HS-27A (cell line): Measurements from ENCODE around the gene MSANTD7.
"Not testable (repeated sequence)": the region's sequence is repeated elsewhere in the genome, so short reads cannot be mapped to it uniquely, and the experiment has no call there.

Experiments
- DNase-seq: peaks from one replicate; pipeline ENCODE4 v3.0.0-alpha.2; 2012; ENCODE audit warnings: low read depth, missing footprints

The MSANTD7 gene, protein sequence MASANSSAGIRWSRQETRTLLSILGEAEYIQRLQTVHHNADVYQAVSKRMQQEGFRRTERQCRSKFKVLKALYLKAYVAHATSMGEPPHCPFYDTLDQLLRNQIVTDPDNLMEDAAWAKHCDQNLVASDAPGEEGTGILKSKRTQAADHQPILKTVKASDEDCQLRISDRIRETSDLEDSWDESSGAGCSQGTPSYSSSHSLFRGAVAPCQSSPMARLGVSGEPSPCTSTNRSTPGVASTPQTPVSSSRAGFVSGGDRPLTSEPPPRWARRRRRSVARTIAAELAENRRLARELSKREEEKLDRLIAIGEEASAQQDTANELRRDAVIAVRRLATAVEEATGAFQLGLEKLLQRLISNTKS

DNA sequence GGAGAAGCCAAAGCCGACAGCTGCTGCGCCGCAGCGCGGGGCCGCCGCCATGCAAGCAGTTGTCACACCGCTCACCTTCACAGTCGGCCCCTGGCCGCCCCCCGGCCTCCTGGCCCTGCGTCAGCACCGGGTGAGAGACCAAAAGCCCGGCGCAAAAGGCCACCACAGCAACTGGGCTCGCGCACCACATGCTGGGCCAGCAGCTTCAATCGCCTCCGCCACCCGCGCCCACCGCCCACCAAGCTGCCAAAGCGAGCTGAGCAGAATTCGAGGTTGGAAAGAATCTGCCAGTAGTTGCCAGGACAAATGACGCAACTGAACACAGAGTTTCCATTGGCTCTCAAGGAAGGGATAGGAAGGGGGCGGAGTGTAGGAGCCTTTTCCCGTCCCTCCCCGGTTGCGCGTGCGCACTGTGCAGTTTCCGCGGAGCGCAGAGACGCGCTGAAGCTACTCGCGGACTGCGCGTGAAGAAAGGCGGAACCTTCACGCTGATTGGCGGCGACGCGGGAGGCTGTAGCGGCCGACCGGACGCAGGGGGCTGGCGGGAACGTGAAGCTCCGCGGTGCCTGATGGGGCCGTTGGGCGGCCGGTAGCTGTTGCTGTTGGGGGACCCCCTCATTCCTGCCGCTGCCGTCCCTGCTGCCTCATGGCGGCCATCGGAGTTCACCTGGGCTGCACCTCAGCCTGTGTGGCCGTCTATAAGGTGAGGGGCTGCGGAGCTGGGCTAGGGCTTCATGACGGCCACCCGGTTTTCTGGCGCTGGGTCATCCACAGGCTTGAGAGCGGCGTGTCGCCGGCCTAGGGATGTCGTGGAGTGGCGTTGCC is at the start of gene MSANTD7, which contains the start of the genes CDNF and HSPA14:
TSS of gene MSANTD7 (plus strand) at position 550 of the 825 bp plus-strand sequence. CDS start 3,979 bp downstream, outside the sequence.
TSS of gene CDNF (minus strand) at position 281 of the 825 bp plus-strand sequence. CDS start at position 190, 91 bp downstream.
TSS of gene HSPA14 (plus strand) at position 550 of the 825 bp plus-strand sequence. CDS start at position 647, 97 bp downstream.
- DNase-seq: peak; percentile 88

DNA sequence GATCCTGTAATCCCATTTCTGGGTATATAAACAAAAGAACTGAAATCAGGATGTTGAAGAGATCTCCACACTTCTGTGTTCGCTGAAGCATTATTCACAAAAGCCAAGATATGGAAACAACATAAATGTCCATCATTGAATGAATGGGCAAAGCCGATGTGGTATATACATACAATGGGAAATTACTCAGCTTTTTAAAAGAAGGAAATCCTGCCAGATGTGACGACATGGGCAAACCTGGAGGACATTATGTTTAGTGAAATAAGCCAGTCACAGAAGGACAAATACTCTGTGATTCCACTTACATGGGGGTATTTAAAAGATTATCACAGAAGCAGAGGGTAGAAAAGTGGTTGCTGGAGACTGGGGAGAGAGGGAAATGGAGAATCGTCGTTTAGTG is 39.5 kb upstream of the MSANTD7 start:
- no peak for DNase-seq

DNA sequence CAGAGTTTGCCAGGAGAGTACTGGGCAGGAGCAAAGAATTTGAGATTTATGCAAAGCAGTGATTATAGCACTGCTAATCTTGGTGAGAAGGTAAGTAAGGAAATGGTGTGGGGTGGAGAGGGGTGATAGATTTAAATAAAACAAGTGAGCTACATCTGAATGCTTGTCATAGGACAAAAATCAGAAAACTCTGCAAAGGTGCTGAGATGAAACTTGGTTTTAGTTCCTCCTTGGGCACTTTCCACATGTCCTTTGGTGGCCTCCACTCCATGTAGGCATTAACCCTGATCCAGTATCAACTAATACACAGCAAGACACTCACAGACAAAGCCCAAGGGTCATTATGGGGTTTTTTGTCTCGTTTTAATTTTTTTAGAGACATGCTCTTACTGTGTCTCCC is 37.7 kb upstream of the MSANTD7 start:
- DNase-seq: no peak

- no peak for DNase-seq
These were observed 36.4 kb upstream of the MSANTD7 start for GRCh38 chr10:14801723-14802122.

- no peak for DNase-seq
These were observed 34.3 kb upstream of the MSANTD7 start for GRCh38 chr10:14803827-14804226.

- DNase-seq: no peak
These were observed 31.8 kb upstream of the MSANTD7 start for GRCh38 chr10:14806318-14806717.

GRCh38 chr10:14810969-14811953 is 26.8 kb upstream of the MSANTD7 start:
- no peak for DNase-seq

- no peak for DNase-seq
These were observed 25.8 kb upstream of the MSANTD7 start for GRCh38 chr10:14812271-14812670.

- DNase-seq: no peak
These were observed 22.4 kb upstream of the MSANTD7 start for GRCh38 chr10:14815681-14816080.

DNA sequence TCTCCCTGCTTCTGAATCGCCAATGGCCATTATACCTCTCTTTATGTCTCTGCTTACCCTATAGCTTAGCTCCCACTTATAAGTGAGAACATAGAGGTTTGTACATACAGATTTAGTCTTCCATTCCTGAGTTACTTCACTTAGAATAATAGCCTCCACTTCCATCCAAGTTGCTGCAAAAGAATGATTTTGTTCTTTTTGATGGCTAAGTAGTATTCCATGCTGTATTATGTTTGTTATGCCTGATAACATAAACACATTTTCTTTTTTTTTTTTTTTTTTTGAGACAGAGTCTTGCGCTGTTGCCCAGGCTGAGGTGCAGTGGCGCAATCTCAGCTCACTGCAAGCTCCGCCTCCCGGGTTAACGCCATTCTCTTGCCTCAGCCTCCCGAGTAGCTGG is 21.4 kb upstream of the MSANTD7 start:
- DNase-seq: not testable (repeated sequence)

GRCh38 chr10:14820010-14820774 is 17.9 kb upstream of the MSANTD7 start:
- peak; percentile 79 for DNase-seq

GRCh38 chr10:14820775-14821154 is 17.3 kb upstream of the MSANTD7 start:
- DNase-seq: no peak

DNA sequence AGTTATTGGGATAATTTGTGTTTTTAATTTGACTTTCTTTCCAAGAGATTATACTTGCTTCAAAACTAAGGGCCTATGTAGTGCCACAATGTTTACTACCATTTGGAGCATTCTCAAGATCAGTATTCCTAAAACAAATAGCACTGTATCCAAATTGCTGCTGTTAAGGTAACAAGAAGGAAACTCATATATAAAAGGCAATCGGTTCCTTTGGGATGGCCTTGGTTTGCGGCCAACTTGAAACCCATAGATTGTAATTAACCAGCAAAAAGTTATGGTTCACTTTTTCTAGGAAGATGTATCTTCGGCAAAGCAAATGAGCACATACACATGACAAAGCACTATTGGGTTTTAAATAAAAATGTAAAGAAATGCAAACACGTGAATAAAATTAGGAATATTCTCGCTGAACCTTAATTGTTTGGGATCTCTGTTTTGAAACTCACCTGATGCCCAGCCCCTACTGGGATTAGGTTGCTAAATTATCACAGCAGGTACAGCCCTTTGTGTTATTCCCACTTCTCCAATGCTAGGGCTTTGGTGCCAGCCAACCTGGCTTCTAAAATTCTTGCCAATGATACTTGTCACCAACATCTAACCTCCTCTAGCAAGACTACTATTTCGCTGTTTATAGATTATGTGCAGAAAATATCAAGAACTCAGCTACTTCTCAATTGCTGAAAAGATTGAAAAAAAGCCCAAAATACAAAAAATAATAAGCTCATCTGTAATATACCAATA is 16.3 kb upstream of the MSANTD7 start:
- no peak for DNase-seq

GRCh38 chr10:14822879-14823755 is 15.0 kb upstream of the MSANTD7 start:
- DNase-seq: no peak

DNA sequence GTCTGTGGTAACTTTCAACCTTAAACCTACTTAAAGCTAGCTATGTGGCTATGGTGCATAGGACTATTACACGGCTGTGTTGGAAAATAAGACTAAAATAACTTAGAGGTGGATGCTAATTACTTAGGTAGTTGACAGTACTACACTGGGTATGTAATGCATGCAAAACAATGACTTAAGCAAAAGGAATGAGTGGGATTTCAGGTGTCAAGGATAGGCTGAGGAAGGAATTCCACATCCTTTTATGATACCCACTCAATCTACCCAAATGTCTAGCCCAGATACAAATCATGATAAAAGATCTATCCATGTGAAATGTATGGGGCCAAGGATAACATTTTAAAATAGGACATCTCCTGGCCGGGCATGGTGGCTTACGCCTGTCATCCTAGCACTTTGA is 14.1 kb upstream of the MSANTD7 start:
- DNase-seq: no peak

DNA sequence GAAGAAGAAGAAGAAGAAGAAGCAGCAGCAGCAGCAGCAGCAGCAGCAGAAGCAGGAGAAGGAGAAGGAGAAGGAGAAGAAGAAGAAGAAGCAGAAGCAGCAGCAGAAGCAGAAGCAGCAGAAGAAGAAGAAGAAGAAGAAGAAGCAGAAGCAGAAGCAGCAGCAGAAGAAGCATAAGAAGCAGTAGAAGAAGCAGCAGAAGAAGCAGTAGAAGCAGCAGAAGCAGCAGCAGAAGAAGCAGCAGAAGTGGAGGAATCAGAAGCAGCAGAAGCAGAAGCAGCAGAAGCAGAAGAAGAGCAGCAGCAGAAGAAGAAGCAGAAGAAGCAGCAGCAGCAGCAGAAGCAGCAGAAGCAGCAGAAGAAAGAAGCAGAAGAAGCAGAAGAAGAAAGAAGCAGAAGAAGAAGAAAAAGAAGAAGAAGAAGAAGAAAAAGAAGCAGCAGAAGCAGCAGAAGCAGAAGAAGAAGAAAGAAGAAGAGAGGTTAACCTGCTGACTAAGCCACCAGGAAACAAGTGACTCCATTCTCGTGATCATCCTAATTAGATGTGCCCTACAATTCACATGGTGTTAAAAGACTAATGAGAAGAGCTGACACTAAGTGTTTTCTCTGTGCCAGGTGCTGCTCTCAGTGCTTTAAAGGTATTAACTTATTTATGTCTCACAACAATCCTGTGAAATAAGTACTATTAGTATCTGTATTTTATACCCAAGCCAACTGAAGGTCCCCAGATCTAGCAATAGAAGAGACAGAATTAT is 11.9 kb upstream of the MSANTD7 start:
- no peak for DNase-seq

DNA sequence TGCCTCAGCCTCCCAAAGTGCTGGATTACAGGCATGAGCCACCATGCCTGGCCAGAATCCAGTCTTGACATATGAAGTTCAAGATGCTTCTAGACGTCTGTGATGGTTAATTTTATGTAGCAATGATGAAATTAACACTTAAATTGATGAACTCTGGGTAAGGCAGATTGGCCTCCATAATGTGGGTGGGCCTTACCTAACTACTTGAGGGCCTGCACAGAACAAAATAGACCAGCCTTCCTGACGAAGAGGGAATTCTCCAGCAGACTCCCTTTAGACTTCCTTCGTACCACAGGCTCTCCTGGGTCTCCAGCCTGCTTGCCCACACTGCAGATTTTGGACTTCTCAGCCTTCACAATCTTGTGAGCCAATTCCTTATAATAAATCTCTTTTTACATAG is 5.0 kb upstream of the MSANTD7 start:
- DNase-seq: no peak

DNA sequence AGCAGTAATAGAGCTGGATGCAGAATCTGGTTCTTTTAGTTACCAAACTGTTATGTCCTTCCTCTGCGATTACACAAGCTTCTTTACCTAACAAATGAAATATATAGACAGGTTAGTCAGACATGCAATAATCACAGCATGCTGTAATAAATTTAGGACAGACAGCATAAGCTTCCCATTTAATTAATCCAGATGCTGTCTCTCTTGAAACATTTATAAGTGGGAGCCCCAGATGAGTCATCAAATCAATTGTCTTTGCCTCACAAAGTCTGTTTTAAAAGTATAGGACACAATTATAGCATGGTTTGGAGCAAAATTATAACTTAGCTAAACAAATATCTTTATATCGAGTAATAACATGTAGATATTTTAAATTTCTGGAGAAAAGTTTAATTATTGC is 1.9 kb upstream of the MSANTD7 start:
- no peak for DNase-seq
